CD4-positive, alpha-beta T cell treated with Interleukin-15 for 4 hours (primary cell): Measurements from ENCODE around the gene CARMIL1.

Source experiments
- DNase-seq: peaks from one replicate; pipeline ENCODE4 v3.0.0-alpha.2; 2020; ENCODE audit warnings: low spot score

The CARMIL1 gene

GRCh38 chr6:25446830-25447569 is 167.8 kb downstream of the CARMIL1 start:
- no peak for DNase-seq

- no peak for DNase-seq
These were observed 168.4 kb downstream of the CARMIL1 start for GRCh38 chr6:25447570-25447929.

- DNase-seq: no peak
These were observed 169.9 kb downstream of the CARMIL1 start for GRCh38 chr6:25448965-25449538.

- DNase-seq: no peak
These were observed 170.6 kb downstream of the CARMIL1 start for GRCh38 chr6:25449774-25450173.

GRCh38 chr6:25450469-25451198 is 171.5 kb downstream of the CARMIL1 start:
- DNase-seq: no peak

- no peak for DNase-seq
These were observed 172.9 kb downstream of the CARMIL1 start for GRCh38 chr6:25452031-25452430.

GRCh38 chr6:25453288-25453687 is 174.1 kb downstream of the CARMIL1 start:
- DNase-seq: no peak

- DNase-seq: no peak
These were observed 175.0 kb downstream of the CARMIL1 start for GRCh38 chr6:25454136-25454535.

GRCh38 chr6:25456249-25457040 is 177.3 kb downstream of the CARMIL1 start:
- no peak for DNase-seq

GRCh38 chr6:25457516-25457915 is 178.3 kb downstream of the CARMIL1 start:
- DNase-seq: no peak

GRCh38 chr6:25458485-25458884 is 179.3 kb downstream of the CARMIL1 start:
- DNase-seq: no peak

GRCh38 chr6:25462235-25462897 is 183.2 kb downstream of the CARMIL1 start:
- DNase-seq: no peak

- DNase-seq: no peak
These were observed 184.3 kb downstream of the CARMIL1 start for GRCh38 chr6:25463441-25463840.

- DNase-seq: no peak
These were observed 185.1 kb downstream of the CARMIL1 start for GRCh38 chr6:25464225-25464624.

GRCh38 chr6:25465941-25466340 is 186.8 kb downstream of the CARMIL1 start:
- DNase-seq: no peak

GRCh38 chr6:25468881-25469280 is 189.7 kb downstream of the CARMIL1 start:
- DNase-seq: no peak

GRCh38 chr6:25469797-25470388 is 190.7 kb downstream of the CARMIL1 start:
- no peak for DNase-seq

- no peak for DNase-seq
These were observed 193.1 kb downstream of the CARMIL1 start for GRCh38 chr6:25472306-25472705.

- DNase-seq: no peak
These were observed 193.7 kb downstream of the CARMIL1 start for GRCh38 chr6:25472906-25473305.

- DNase-seq: no peak
These were observed 194.3 kb downstream of the CARMIL1 start for GRCh38 chr6:25473447-25473846.

GRCh38 chr6:25476126-25476525 is 197.0 kb downstream of the CARMIL1 start:
- DNase-seq: no peak
